ENCODE data around the gene NAGS. TPM values are rescaled to one million over a fixed set of nuclear protein-coding genes. Genes with fewer than 3 reads are reported as not detected.

Gene NAGS
- total RNA-seq, 2 donors from 2014 or later = 0.92 TPM; not detected in 1

- H3K4me1 ChIP-seq (ENCODE audit: control insufficient read depth in 1 of 2, low read depth in 2 of 2) = no peaks in the 10 kb centered on the region
- H3K27me3 ChIP-seq (replicated peaks; ENCODE audit: insufficient read depth) = no peaks in the 10 kb centered on the region
- no peak overlapping the region for H3K4me3 ChIP-seq
- TF ChIP-seq CTCF (IDR thresholded peaks at IDR 0.05) = no peak
- H3K9me3 ChIP-seq = no peaks in the 10 kb centered on the region
- DNase-seq (ENCODE audit: low spot score) = no peak
- ATAC-seq (ENCODE audit: insufficient number of reproducible peaks, low FRiP score, low read depth) = no peak
- no peaks in the 10 kb centered on the region for H3K36me3 ChIP-seq
- H3K27ac ChIP-seq = no peak overlapping the region
Observed at GRCh38 chr17:43974382-43975266, 29.8 kb upstream of the NAGS start.

- no peaks in the 10 kb centered on the region for H3K4me1 ChIP-seq (ENCODE audit: control insufficient read depth in 1 of 2, low read depth in 2 of 2)
- H3K27me3 ChIP-seq (replicated peaks; ENCODE audit: insufficient read depth) = no peaks in the 10 kb centered on the region
- no peak for ATAC-seq (ENCODE audit: insufficient number of reproducible peaks, low FRiP score, low read depth)
- TF ChIP-seq CTCF (IDR thresholded peaks at IDR 0.05) = no peak
- H3K4me3 ChIP-seq = no peak overlapping the region
- H3K27ac ChIP-seq = no peak overlapping the region
- no peaks in the 10 kb centered on the region for H3K9me3 ChIP-seq
- no peak for DNase-seq (ENCODE audit: low spot score)
- H3K36me3 ChIP-seq = no peaks in the 10 kb centered on the region
Observed at GRCh38 chr17:43975898-43976297, 28.5 kb upstream of the NAGS start.

- H3K4me1 ChIP-seq (ENCODE audit: control insufficient read depth in 1 of 2, low read depth in 2 of 2) = no peaks in the 10 kb centered on the region
- no peak for TF ChIP-seq CTCF (IDR thresholded peaks at IDR 0.05)
- DNase-seq (ENCODE audit: low spot score) (no peak), ATAC-seq (ENCODE audit: insufficient number of reproducible peaks, low FRiP score, low read depth) (no peak)
- H3K27me3 ChIP-seq (replicated peaks; ENCODE audit: insufficient read depth) = peaks cover 2% of the 10 kb centered on the region
- no peak overlapping the region for H3K27ac ChIP-seq
- H3K36me3 ChIP-seq = no peaks in the 10 kb centered on the region
- no peaks in the 10 kb centered on the region for H3K9me3 ChIP-seq
- no peak overlapping the region for H3K4me3 ChIP-seq
Observed at GRCh38 chr17:43976963-43977837, 27.2 kb upstream of the NAGS start.

GRCh38 chr17:43978078-43978477 is 26.3 kb upstream of the NAGS start:
- no peak for TF ChIP-seq CTCF (IDR thresholded peaks at IDR 0.05)
- Histone ChIP-seq H3K36me3 (no peaks in the 10 kb centered on the region), H3K4me1 (ENCODE audit: control insufficient read depth in 1 of 2, low read depth in 2 of 2) (no peaks in the 10 kb centered on the region), H3K27me3 (replicated peaks; ENCODE audit: insufficient read depth) (peaks cover 4% of the 10 kb centered on the region), H3K27ac (no peak overlapping the region), H3K4me3 (no peak overlapping the region), H3K9me3 (no peaks in the 10 kb centered on the region)
- no peak for ATAC-seq (ENCODE audit: insufficient number of reproducible peaks, low FRiP score, low read depth)
- no peak for DNase-seq (ENCODE audit: low spot score)

GRCh38 chr17:43979011-43979410 is 25.4 kb upstream of the NAGS start:
- ATAC-seq (ENCODE audit: insufficient number of reproducible peaks, low FRiP score, low read depth) (no peak), DNase-seq (ENCODE audit: low spot score) (no peak)
- H3K27me3 ChIP-seq (replicated peaks; ENCODE audit: insufficient read depth) = peaks cover 12% of the 10 kb centered on the region
- H3K36me3 ChIP-seq = no peaks in the 10 kb centered on the region
- H3K4me1 ChIP-seq (ENCODE audit: control insufficient read depth in 1 of 2, low read depth in 2 of 2) = peaks cover 5 to 8% of the 10 kb centered on the region in 2 donors
- no peak overlapping the region for H3K27ac ChIP-seq
- no peaks in the 10 kb centered on the region for H3K9me3 ChIP-seq
- no peak for TF ChIP-seq CTCF (IDR thresholded peaks at IDR 0.05)
- H3K4me3 ChIP-seq = no peak overlapping the region
